Measurements from ENCODE around the gene WDFY2.

DNA sequence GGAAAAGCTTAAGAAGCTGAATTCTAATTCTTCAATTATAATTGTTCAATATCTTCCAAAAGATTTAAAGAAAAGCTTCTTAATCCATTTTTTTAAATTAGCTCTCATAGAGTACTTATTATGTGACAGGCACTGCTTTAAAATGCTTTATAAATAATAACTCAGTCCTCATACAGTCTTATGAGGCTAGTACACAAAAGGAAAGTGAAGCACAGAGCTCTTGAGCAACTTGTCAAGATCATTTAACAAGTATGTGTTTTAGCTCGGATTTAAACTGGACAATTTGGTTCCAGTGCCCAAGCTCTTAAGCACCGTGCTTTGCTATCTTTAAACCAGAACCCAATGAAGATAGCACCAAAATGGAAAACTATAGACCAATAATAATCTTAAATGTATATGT lies 113.6 kb downstream of the WDFY2 start:
- TF ChIP-seq CTCF (IDR thresholded peaks at IDR 0.05; ENCODE audit: low read depth, low read length), result no peak
- no peak for TF ChIP-seq MYC (IDR thresholded peaks at IDR 0.05; ENCODE audit: low read depth, low read length)
- TF ChIP-seq, protein P1, sequence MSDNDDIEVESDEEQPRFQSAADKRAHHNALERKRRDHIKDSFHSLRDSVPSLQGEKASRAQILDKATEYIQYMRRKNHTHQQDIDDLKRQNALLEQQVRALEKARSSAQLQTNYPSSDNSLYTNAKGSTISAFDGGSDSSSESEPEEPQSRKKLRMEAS (IDR thresholded peaks at IDR 0.05; ENCODE audit: low read depth, low read length), result no peak

All from NB4 (cell line).